CD4-positive, alpha-beta T cell treated with Interferon alpha-2 for 1 hour (primary cell): Measurements from ENCODE around the gene RAPGEF2.
"Not testable (repeated sequence)": the region's sequence is repeated elsewhere in the genome, so short reads cannot be mapped to it uniquely, and the experiment has no call there.

Source experiments
- DNase-seq, 2 donors: peaks; one replicate each; pipeline ENCODE4 v3.0.0-alpha.2; 2020 to 2022

The RAPGEF2 gene

DNA sequence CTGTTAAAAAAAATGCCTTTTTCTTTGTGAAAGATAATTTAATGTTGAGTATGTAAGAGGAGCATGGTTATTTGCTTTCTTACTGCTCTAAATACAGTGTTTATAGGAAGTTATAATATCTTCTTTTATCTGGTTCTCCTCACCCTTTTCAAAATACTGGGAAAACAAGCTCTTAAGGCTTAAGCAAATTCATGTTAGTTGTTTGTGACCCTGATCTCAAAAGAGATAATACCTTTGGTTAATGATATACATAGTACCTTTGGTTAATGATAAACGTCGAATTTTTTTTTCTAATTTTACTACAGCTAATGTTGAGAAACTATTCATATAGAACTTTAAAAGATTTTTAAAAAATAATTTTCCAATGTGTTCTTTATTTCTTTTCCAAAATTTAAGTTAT, 180.1 kb downstream of the RAPGEF2 start:
- DNase-seq = no peak

DNA sequence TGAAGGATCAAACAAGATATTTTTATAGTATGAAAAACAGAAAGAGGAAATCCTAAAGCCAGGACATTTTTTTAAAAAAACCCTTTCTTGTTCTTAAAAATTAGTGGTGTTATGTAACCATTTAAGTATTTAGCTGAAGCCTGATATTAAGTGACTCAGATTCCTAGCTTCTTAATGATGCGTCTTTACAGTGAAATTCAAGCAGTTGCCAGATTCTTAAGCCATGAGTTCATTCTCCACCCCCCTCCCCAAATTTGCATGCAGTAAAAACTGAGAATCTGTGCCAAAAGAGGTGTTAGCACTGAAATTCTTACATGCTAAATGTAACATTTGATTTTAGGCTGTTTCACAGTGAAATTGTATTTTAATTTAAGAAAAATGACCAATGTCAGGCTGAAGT, 180.8 kb downstream of the RAPGEF2 start:
- no peak for DNase-seq

DNA sequence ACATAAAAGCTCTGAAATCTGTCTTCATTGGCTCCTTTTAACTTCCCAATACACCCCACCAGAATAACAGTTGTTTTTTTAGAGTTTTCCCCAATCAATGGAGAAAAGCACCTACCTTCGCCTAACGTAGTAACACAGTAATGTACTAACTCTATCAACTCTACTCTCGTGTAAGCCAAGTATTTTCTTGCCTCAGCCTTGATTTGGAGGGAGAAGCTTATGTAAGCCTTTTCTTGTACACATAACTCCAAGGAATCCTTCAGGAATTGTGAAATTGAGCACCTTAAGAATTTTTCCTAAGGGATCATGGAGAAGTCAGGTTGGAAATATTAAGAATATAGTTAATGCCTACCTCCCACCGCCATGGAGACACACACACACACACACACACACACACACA, 181.2 kb downstream of the RAPGEF2 start:
- DNase-seq = no peak

DNA sequence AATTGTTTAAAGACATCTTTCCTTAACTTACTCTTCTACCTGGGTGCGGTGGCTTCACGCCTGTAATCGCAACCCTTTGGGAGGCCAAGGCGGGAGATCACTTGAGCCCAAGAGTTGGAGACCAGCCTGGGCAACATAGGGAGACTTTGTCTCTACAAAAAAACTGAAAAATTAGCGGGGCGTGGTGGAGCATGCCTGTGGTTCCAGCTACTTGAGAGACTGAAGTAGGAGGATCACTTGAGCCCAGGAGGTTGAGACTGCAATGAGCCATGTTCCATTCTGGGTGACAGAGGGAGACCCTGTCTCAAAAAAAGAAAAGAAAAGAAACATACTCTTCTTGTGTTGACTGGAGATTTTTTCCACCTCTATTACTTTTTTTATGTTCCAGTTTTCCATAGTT, 181.9 kb downstream of the RAPGEF2 start:
- DNase-seq = no peak

DNA sequence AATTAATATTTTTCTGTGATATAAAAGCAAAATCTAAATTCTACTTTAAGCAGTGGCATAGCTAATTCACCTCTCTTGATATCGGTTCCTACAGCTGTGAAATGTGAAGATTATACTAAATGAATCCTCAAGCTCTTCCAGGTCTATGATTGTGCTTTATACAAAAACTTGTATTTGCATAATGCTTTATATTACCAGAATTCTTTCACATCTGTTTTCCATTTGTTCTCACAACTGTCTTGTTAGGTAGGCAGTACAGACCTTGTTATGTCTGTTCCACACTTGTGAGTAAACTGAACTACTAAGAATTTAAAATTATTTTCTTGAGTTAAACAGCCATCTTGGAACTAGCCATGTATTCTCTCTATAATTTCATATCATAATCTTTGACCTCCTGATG, 184.9 kb downstream of the RAPGEF2 start:
- DNase-seq = no peak

DNA sequence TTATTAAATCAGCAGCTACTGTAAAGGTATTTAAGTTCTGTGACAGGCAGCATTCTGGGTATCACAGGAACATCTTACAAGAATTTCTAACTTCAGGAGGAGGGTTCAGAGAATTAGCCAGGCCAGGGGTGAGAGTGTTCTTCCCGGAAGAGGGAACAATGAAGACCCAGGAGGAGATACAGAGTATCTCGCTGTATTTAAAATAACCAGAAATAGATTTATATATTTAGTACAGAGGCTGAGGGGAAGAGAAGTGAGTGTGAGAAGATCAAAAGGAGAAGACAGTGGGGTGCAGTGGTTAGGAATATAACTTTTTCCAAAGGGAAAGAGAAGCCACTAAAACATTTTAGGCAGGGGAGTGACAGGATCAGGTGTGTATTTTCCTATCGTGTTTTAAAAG, 186.8 kb downstream of the RAPGEF2 start:
- no peak for DNase-seq

DNA sequence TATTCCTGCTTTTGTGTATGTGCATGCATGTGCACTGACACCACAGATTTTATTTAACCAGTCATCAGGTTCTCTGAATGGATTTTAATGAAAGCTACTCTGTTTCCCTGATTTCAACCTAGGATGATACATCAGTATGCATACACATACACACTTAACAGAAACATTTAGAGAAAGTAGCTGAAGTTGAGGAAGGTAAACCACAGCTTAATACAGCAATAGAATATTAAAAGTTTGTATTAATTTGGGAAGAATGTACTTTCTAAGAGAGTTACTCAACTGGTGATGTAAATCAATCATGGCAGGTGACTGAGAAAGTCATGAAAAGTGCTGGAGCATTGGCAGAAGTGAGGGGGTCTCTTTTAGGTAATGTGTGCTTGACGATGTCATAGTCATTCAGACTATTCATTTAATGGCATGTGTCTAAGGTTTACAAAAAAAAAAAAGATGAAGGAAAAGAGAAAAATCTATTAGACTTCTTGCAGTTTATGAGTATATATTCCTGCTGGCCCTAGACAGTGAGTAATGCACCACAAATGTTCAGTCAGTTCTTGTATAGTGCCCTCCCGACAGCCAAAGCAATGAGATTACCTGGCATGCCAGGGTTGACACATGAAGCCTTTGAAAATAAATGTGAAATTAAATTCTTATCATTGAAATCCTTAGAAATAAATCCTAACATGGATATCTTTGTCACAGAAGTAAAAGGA, 187.6 kb downstream of the RAPGEF2 start:
- DNase-seq = no peak

DNA sequence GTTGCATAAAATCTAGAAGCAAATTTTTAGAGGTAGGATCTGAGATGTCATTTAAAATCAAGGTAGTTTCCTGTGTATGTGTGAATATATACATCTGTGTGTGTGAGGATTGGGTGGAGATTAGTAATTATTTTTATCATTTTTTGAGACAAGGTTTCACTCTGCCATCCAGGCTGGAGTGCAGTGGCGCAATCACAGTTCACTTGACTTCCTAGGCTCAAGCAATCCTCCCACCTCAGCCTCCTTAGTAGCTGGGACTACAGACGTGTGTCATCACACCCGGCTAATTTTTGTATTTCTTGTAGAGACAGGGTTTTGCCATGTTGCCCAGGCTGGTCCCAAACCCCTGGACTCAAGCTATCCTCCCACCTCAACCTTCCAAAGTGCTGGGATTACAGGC, 188.3 kb downstream of the RAPGEF2 start:
- DNase-seq = no peak

DNA sequence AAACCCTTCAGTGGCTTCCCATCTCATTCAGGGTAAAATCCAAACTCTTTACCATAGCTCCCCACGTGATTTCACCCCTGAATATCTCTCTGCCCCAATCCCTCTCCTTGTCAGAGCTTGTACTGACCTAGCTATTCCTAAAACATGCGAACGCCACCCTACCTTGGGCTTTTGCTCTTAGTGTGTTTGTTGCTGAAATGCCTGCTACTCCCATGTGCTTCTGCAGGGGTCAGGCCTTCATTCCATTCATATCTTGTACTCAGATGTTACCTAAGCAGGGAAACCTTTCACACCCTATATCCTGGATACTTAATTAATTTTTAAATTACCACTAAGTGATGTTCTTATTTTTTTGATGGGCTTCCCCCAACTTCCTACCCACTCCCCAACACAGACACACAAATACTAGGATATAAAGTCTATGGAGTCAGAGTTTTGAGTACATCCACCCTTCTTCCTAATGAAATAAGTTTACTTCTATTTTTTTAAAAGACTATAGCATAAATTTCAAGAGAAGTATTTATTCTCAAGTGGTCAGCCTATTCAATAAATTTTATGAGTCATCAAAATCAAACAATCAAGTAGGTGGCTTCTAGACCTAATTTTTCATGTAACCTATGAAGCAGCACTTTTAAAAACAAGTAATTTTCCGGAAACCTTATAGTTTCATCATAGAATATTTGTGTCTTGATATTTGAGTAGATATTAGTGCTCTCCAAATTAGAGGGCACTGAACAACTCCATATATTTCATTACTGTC, 189.4 kb downstream of the RAPGEF2 start:
- DNase-seq = no peak

DNA sequence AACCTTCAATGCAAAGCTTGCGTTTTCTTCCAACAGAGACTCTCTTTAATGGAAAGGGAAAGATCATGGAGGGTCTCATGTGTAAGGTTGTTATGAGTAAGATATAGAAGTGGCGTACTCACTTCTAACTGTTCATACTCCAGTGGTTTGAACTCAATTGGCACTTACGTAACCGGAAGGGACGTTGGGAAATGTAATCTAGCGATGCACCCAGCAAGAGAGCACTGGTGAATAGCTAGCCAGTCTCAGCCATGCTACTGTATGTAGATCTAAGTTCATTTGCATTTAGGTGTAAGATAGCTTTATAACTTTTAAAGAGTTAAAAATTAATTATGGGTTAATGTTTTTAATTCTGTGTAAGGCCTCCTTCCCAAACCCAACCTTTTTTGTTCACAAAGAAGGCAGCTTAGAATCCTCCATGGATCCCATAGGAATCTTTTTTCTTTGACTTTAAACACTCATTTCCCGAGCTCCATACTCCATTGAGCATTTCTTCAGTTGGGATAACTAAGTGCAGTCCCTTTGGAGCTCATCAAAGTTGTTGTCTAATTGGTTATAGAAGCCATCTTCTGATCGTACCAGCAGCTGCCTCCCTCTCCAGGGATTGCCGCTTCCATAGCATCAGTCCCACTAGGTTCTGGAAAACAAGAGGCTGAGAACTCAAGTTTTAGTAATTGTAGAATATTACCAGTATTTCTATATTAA, 191.1 kb downstream of the RAPGEF2 start:
- no peak for DNase-seq

DNA sequence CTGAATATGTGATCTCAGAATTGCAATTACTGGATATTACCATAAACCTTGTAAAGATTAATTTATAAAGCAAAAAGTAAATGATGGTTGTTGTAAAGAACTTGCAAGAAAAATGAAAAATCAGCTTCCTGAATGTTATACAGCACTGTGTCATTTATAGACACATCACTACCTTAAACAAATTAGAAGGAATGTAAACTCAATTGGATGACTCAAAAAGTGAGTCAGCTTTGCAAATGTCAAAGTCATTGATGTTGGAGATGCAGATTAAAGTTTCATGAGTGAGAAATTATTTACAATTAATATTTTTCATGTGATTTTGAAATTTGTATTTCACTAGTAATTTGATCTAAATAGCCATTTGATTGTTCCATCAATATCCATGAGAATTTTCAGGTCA, 193.2 kb downstream of the RAPGEF2 start:
- no peak for DNase-seq

DNA sequence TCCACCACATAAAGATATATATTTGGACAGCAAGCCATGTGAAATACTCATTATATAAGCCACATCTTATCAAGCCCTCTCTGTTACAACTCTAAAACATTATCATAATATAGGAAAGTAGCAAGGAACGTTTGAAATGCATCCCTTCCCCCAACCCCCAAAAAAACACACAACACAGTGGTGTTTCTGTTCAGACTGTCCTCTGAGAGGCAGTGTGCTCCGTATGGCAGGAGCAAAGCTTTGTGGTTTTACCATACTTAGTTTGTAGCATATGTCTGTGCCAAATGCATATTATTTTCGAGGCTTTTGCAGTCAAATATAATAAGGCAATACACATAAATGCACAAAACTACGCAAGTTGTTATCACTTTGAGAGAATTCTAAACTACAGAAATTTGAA, 194.2 kb downstream of the RAPGEF2 start:
- DNase-seq = no peak

DNA sequence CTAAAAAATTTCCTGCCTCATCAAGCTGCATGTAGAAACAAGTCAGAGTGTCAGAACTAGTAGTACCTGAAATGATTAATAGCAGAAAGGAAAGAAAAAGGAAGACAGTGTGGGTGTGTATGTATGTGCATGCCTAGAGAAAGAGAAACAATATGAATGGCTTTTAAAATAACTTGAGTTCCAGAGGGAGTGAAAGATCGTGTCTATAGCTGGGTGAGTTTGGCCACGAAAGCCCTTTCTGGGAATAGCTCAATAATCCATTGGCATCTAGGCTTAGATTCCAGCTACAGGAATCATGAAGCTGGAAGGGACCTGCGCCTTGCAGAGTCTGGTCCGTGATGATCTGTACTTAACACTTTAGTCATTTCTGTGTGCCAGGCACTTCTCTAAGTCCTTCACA, 195.6 kb downstream of the RAPGEF2 start:
- DNase-seq = no peak

DNA sequence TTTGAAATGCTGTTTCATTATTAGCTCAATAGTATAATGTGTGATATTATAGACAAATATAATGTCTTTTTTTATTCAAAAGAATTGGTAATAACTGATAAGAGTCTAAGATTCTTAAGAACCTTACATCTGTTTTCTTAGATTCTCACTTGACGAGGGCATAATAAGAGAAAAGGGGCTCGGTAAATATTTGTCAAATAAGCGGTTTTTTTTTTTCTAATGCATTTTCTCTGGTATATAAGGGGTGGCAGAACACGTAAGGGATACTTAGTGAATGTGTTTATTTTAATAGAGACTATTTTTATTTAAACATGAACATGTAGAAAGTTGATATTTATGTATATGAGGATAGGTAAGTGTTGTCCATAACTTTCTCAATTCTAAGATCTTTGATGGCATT, 200.6 kb downstream of the RAPGEF2 start:
- no peak for DNase-seq

DNA sequence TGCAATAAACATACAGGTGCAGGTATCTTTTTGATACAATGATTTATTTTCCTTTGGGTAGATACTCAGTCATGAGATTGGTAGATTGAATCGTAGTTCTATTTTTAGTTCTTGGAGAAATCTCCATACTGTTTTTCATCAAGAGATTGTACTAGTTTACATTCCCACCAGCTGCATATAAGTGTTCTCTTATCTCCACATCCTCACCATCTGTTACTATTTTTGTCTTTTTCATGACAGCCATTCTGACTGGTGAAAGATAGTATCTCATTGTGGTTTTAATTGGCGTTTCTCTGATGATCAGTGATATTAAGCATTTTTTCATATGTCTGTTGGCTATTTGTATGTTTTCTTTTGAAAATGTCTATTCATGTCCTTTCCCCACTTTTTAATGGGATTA, 202.2 kb downstream of the RAPGEF2 start:
- DNase-seq = no peak

DNA sequence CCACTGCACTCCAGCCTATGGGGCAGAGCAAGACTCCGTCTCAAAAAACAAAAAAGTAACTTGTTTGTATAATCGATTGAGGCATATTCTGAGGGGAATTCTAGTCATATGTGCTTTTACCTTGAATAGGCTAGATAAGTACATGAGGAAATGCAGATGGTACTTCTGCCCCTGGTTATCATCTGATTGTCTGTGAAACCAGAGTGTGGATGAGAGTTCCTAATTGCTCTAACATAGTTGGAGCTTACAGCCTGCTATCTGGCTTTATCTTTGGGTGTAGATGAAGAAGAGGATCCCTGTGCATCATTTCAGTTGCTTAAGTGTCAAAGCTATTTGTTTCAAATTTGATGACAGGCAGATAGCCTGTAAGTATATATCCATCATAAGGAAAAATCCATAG, 205.1 kb downstream of the RAPGEF2 start:
- no peak for DNase-seq

DNA sequence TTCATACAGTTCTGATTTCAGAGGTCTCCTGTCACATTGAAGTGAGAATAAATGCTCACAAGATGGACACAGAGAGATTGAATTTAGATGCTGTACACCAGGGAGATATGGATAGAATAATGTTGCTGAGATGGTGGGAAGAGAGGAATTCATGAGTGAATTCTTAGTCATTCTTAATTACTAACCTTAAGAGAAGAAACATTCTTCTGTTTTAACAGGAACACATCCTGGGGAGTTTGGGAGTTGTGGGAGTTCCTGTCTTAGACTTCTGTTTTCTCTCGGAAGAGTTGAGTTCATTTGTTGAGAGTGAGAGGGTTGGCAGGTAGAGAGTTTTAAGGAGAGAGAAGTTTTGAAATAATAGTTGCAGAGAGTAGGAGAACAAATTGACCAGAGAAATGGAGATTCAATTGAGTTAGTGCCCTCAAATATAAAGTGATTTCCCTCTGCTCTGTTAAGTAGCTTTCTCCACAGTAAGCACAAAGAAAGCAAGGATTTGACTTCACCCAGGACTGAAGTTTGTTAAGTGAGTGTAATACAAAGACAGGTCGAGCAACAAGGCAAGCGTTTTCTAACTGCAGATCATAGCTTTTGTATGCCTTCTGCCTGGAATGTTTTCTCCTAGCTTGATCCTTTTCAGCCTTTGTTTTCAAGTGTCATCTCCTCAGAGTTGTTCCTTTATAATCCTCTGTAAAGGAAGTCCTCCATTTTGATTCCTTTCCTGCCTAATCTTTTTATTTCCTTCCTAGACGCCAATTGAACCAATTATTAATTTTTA, 205.9 kb downstream of the RAPGEF2 start:
- DNase-seq = no peak

DNA sequence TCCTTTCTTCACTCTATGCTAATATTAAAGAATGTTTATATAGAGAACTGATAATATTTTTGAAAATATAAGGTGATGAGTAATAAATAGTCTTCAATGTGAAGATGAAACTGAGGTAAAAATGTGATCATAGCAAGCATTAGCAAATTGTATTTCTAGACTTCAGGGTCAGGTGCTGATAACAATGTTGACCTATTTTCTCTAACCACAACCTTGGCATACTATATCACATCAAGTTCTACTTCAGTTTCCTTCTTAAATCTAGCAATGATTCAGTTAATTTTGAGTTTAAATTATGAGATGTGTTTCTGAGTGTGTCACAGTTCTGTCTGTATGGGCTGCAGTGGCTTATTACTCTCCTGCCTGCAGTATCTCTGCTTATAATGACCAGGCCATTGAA, 209.4 kb downstream of the RAPGEF2 start:
- no peak for DNase-seq

DNA sequence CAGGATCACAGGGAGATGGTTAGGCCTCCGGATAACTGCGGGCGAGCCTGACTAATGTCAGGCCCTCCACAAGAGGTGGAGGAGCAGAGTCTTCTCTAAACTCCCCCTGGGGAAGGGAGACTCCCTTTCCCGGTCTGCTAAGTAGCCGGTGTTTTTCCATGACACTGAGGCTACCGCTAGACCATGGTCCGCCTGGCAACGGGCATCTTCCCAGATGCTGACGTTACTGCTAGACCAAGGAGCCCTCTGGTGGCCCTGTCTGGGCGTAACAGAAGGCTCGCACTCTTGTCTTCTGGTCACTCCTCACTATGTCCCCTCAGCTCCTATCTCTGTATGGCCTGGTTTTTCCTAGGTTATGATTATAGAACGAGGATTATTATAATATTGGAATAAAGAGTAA, 213.0 kb downstream of the RAPGEF2 start:
- DNase-seq = not testable (repeated sequence)

DNA sequence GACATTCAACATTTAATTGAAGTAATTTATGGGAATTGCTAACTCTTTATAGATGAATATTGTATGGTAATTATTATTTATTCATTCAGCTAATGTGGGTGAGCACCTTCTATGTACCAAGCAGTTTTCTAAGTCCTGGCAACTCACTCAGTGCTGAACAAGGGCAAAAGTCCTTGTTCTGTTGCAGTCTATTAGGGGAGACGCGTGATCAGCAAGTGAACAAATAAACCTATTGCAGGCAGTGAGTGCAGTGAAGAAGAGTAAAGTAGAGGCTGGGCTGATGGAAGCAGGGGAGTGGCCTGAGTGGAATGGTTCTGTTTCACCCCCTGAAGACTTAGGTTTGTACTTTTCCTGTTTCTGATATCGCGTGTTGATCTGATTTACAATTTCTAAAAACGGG, 214.3 kb downstream of the RAPGEF2 start:
- DNase-seq = no peak

DNA sequence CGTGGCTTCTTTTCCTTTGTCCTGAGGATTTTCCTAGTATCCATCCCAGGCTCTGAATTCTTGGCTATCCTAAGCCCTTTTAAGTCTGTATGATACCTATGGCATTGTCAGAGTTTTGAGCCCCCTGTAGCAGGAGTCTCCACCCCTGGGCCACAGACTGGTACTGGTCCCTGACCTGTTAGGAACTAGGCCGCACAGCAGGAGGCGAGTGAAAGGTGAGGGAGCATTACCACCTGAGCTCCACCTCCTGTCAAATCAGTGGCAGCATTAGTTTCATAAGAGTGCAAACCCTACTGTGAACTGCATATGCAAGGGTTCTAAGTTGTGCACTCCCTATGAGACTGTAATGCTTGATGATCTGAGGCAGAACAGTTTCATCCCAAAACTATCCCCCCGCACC, 216.1 kb downstream of the RAPGEF2 start:
- DNase-seq = no peak

DNA sequence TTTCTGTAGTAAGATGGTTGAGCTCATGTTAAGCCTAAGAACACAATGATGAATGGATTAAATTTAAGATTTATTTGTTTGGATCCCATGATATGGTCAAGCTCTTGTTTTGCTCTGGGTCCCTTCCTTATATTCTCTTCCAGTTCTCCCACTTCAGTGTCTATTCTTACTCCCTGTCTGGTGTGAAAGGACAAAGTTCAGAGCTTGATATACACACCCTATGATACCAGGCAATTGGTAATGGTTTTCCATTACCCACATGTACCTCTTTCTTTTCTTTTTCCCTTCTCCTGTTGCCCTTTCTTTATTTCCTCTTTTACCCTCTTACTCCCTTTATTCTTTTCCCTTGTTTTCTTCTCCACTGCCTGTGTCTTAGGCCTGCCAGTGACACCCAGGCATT, 223.6 kb downstream of the RAPGEF2 start:
- no peak for DNase-seq

DNA sequence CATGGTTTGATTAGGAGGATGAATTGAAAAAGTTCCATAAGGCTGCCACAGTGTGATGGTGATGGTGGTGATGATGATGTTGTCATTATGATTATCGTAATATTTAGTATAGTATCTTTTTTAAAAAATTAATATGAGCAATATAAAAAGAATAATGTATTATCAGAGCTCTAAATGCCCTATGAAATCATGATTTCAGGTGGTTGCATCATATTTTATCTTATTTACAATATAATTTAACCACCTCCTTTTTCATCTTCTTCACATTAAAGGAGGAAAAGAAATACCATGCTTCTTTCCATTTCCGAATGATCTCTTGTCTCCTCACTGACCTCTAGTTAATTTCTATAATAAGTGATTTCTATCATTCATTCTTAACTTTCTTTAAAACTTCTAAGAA, 225.9 kb downstream of the RAPGEF2 start:
- DNase-seq = no peak
